OCI-LY1 (cell line): Measurements from ENCODE around the gene STAG3.
"Not testable (repeated sequence)": the region's sequence is repeated elsewhere in the genome, so short reads cannot be mapped to it uniquely, and the experiment has no call there.

Experiments used
- CTCF ChIP-seq: fragments of 200-600 bp; sonication (generic), shearing (Covaris generic); IDR thresholded peaks from 2 replicates; pipeline ENCODE4 v1.5.1; 2017; ENCODE audit warnings: mild to moderate bottlenecking, antibody characterized with exemption, low read length, moderate library complexity, mixed read lengths
- EZH2 ChIP-seq: fragments of 200-600 bp; sonication (generic), shearing (Covaris generic); IDR thresholded peaks from 2 replicates; pipeline ENCODE4 v1.8.0; 2017; ENCODE audit warnings: borderline replicate concordance, mixed run types, mild to moderate bottlenecking, antibody characterized with exemption, low read length, moderate library complexity, mixed read lengths

- TF ChIP-seq CTCF, EZH2: not testable (repeated sequence)
Observed at GRCh38 chr7:100146350-100146749, 31.4 kb upstream of the STAG3 start.
